Pons (tissue), 1 donor: ENCODE data around the gene CBFA2T3.

Experiments
- DNase-seq: peaks from one replicate; pipeline ENCODE4 v3.0.0-alpha.2; 2016; ENCODE audit warnings: low spot score

Gene CBFA2T3

GRCh38 chr16:88840600-88841215, 136.3 kb downstream of the CBFA2T3 start:
- DNase-seq: no peak

DNA sequence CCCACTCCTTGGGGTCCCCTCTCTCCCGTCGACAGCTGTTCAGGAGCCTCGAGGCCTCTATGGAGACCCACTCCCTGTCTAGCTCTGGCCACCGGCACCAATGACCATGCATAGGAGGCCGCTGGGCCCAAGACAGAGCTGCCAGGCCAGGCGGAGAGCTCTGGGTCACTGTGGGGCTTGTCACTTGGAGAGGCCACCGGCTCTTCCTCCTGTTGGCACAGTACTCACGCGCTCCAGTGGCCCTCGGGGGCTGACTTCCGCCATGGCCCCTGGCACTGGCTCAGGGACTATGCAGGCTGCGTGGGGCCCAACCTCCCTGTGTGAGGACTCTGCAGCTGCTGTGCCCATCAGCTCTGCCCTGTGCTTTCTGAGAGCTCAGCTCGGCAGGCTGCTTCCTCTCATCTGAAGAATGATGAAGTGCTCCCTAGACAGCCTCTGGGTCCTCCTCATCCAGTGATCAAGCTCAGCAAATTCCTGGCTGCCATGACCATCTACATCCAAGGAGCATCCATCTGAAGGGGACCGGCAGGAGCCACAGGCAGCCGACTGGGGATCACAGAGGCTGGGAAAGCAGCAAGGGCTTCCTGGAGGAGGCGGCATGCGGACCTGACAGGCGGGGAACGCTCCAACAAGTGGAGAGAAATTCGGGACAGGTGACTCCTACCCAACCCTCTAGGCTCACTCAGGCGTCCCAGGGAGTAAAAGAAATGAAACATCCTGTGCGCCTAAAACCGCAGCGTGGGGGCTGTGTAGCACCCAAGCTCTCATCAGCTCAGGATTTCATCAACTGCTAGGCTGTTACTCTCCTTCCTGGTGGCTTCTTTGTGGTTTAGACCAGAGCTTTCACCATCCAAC, 137.0 kb downstream of the CBFA2T3 start:
- no peak for DNase-seq

DNA sequence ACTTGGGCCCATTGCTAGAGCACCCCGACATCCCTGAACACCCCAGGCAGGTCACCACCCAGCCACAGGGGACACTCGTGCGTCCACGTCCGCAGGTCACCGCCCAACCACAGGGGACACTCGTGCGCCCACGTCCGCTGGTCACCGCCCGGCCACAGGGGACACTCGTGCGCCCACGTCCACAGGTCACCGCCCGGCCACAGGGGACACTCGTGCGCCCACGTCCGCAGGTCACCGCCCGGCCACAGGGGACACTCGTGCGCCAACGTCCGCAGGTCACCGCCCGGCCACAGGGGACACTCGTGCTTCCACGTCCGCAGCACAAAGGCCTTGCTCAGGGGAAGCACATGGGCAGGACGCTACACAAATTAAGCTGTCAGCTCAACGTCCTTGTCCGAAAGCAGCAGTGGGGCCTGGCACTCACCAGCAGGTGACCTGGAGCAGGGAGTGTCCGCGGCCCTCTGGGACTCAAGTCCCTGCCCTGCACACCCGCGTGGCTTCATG, 137.9 kb downstream of the CBFA2T3 start:
- no peak for DNase-seq

DNA sequence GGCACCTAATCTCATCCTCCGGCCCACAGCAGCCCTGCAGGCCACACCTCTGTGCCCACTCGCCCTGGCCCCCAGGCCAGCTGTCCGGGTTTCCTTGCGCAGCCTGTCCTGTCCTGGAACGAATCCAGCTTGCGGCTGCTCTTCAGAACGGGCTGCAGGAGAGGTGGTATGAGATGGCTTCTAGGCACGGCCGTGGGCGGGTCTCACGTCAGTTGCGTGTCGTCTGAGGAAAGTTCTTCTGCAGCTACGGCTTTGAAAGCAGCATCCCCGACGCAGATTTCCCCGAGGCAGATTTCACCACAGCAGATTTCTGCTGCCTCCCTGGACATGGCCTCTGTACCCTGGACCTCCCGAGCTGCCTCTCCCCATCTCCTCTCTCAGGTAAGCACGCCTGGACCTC, 138.4 kb downstream of the CBFA2T3 start:
- no peak for DNase-seq

- DNase-seq: no peak
These were observed 139.2 kb downstream of the CBFA2T3 start for GRCh38 chr16:88837806-88838205.

DNA sequence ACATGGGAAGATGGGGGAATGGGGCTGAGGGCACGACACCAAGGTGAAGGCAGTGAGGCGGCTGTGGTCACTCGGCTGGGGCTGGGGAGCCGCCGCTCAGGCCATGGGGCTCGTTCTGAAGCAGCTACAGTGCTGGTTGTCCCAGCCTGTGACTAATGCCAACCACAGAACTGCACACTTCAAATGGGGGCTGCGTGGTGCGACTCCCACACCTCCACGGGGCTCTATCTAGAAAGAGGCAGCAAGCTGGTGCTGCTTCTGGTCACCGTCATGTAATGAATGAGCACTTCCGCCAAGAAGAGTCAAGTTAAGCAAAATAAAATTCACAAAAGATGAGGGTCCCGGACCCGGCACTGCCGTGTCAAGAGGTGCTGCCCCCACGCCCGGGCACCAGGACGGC, 140.2 kb downstream of the CBFA2T3 start:
- DNase-seq: no peak

GRCh38 chr16:88835818-88836217, 141.2 kb downstream of the CBFA2T3 start:
- DNase-seq: no peak

DNA sequence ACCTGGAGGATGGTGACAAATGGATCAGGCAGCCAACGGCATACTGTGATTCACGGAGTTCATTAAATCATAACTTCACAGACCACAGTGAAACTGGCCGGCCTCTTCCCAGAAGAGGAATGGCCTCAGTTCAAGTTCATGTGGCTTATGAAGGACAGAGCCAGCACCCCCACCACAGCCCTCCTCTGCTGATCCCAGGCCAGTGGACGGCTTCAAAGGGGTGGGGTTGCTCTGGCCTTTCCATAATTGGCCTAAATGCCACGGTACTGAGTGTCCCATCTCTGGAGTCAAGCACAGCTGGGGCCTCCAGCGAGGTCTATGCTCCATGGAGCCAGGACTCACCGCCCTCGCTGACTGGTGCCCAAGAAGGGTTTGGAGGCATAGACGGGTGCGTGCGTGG, 141.6 kb downstream of the CBFA2T3 start:
- no peak for DNase-seq

- DNase-seq: no peak
These were observed 142.3 kb downstream of the CBFA2T3 start for GRCh38 chr16:88834670-88835069.

GRCh38 chr16:88833086-88833485, 143.9 kb downstream of the CBFA2T3 start:
- no peak for DNase-seq

DNA sequence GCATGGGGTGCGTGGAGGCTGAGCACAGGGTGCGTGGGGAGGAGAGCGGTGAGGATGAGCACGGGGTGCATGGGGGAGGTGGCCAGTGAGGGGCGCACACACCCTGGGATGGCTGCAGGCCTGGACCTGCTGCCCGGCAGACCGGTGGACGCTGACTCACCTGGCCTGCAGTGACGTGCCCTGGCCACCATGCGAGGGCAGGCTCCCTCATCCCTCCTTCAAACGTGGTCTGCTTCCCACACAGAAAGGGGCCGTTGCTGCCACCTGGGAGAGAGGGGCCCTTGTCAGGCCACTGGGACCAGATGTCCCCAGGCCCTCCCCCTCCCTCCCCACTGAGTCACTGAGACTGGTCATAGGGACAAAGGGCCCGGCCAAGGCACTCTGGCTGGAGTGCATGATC, 145.2 kb downstream of the CBFA2T3 start:
- DNase-seq: no peak

- DNase-seq: no peak
These were observed 146.2 kb downstream of the CBFA2T3 start for GRCh38 chr16:88830783-88831182.

DNA sequence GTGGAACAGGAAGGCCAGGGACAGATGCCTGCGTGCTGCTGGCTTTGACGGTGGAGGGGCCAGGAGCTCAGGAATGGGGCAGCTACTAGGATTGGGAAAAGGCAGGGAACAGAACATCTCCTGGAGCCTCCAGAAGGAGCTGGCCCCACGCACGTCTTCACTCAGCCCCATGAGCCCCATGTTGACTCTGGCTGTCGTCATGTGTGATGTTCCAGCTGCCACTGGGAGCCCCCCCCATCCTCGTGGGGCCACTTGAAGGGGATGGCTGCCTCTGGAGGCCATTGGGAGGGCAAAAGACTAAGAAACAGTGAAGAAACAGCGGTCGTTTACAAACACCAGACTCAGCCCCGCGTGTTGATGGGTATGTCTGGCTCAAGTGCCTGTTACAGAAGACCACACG, 146.7 kb downstream of the CBFA2T3 start:
- no peak for DNase-seq

- no peak for DNase-seq
These were observed 148.3 kb downstream of the CBFA2T3 start for GRCh38 chr16:88828711-88829110.

DNA sequence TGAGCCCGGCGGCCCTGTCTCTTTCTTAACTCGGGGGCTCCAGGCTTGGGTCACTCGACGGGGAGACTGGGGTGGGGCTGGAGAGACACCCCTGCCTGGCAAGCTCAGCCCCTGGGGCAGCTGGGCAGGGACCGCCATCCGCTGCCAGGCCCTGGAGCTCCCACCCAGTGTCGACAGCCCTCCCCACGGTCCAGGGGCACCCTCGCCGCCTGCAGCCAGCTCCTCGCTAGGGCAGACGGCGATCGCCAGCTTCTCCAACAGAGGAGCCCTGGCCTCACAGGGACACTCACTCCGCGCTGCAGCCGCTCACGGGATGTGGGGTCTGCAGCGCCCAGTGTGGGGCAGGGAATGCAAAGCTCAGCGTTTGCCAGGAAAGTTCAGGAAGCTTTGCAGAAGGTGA, 149.3 kb downstream of the CBFA2T3 start:
- no peak for DNase-seq

DNA sequence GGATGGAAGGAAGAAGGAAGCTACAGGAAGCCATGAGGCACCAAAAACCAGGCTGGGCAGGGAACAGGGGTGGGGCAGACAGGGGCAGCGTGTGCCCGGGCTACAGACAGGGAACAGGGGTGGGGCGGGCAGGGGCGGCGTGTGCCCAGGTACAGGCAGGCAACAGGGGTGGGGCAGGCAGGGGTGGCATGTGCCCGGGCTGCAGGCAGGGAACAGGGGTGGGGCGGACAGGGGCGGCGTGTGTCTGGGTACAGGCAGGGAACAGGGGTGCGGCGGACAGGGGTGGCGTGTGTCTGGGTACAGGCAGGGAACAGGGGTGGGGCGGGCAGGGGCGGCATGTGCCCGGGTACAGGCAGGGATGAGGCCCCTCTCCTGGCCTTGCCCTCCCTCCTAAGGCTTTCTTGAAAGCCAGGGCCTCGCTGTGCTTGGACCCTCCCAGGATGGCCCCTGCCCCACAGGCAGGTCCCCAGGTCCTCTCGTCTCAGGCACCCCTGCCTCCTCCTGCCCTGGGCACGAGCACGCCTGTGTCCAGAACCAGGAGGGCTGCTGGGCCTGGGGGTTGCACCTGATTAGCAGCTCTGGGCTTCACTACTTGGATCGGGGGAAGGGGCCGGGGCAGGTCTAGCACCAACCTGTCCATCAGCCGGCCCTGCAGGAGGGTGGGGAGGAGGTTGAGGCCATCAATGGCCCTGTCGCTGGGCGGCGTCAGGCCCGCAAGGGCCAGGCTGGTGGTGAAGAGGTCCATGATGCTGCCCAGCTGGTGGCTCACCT, 150.8 kb downstream of the CBFA2T3 start:
- DNase-seq: no peak

DNA sequence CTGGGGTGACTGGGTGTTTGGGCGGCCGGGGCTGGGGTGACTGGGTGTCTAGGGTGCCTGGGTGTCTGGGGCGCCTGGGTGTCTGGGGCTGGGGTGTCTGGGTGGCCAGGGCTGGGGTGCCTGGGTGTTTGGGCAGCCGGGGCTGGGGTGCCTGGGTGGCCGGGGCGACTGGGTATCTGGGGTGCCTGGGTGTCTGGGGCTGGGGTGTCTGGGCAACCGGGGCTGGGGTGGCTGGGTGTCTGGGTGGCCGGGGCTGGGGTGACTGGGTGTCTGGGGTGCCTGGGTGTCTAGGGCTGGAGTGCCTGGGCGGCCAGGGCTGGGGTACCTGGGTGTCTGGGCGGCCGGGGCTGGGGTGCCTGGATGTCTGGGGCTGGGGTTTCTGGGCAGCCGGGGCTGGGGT, 151.9 kb downstream of the CBFA2T3 start:
- no peak for DNase-seq
